HG03558 (cell line): ENCODE results near the gene CRY2.
A peak's percentile ranks its signal among the peaks of the same experiment; 100 is the strongest.
"Not testable (repeated sequence)": the region's sequence is repeated elsewhere in the genome, so short reads cannot be mapped to it uniquely, and the experiment has no call there.

Source experiments
- ATAC-seq: cut with Tn5 transposase; IDR thresholded peaks from one replicate; pipeline ENCODE4 v1.9.1; 2021; ENCODE audit warnings: moderate number of reproducible peaks; ENCODE audit not compliant: unreplicated experiment; ENCODE audit errors: extremely low read depth

CRY2 gene

DNA sequence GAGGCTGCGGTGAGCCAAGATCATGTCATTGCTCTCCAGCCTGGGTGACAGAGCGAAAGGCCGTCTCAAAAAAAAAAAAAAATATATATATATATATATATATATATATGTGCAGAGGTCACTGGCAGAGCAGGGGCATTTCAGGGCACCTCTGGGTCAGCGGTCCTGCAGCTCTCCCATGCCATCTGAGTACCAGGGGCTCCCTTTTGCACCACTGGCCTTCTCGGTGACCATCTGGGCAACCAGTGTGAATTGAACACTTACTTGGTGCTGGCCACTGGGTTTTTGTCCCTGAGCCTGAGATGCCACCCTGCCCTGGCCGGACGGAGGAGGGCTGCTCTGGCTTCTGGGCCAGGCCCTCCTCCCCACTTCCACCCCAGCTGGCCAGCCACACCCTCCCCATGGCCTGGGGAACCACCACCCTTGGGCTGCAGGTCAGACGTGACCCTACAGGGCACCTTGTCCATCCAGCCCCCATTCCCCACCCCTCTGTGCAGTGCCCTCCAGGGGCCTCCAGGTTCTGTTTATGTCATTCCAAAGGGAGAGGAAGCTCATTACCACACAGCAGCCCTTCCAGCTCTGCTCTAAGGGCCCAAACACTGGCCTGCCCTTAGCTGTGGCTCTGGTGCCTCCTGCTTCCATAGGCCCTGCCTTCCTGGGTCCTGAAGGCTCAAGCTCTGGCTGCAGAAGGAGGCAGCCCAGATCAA lies 48.4 kb downstream of the CRY2 start:
- ATAC-seq = no peak

GRCh38 chr11:45896422-45896984 lies 49.2 kb downstream of the CRY2 start:
- no peak for ATAC-seq

GRCh38 chr11:45897556-45897955 lies 50.3 kb downstream of the CRY2 start:
- ATAC-seq = no peak

- ATAC-seq = no peak
Observed at GRCh38 chr11:45899086-45899447, 51.8 kb downstream of the CRY2 start.

DNA sequence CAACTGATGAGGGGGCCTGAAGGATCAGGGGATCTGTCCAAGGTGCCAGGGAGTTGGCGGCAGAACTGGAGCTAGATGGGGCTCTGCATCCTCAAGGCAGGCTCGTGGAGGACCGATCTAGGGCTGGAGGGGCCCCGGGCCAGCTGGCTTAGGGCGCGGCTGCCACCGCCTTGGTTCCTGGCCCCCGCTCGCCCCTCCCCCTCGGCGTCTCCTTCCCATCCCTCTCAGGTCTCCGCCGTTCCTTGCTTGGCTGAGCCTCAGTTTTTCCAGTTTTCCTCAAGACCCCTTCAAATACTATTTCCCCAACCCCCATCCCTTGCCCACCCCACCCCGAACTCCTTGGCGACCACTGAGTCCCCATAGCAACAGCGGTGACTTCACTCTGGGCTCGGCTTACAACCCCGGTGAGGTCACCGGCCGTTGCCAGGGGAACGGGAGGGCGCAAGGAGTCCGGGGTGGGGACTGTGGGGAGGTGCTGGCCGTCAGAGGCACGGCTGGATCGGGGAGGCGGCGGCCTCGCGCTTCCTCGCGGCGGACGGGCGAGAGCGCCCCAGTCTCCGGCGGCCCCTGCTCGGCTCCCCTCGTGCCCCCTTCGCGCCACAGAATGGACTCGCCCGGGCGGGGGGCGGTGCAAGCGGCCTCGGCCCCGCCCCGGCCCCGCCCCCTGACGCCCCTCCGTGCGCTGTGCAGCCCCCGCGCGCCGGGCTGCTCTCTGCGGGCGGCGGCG lies 52.3 kb downstream of the CRY2 start:
- peak; percentile 69 for ATAC-seq

DNA sequence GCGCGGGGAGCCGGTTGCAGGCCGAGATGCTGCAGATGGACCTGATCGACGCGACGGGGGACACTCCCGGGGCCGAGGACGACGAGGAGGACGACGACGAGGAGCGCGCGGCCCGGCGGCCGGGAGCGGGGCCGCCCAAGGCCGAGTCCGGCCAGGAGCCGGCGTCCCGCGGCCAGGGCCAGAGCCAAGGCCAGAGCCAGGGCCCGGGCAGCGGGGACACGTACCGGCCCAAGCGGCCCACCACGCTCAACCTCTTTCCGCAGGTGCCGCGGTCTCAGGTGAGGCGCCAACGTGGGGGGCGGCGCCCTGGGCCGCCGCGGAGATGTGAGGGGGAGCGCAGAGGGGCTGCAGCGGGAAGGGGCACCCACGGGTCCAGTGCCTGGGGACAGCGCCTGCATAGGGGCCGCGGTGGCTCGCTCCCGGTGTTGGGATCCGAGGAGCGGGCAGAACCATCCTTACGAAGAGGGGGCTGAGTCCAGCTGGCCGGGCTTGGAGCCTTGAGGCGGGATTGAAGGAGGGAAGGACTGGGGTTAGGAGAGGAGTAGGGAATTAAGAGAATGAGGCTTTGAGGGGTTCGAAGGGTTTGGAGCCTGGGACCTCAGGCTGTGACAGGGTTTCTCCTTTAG lies 53.0 kb downstream of the CRY2 start:
- ATAC-seq = not testable (repeated sequence)

GRCh38 chr11:45900916-45901617 lies 53.8 kb downstream of the CRY2 start:
- no peak for ATAC-seq

DNA sequence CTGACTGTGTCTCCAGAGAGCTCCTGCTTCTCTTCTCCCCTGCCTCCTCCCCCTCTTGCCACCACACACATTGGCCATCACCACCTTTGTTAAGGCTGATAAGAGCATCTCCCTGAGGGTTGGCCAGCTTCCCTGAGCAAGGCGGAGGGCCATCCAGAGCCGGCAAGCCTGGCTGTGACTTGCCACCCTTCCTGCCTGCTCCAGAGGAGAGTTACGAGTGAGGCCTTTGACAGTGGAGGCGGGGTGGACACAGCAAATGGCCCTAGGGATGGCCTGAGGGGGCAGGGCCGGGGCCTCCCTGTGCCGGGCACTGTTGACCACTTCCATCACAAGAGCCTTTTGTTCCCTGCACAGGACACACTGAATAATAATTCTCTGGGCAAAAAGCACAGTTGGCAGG lies 54.4 kb downstream of the CRY2 start:
- no peak for ATAC-seq

- ATAC-seq = no peak
Observed at GRCh38 chr11:45902452-45903380, 55.4 kb downstream of the CRY2 start.

GRCh38 chr11:45904309-45904915 lies 57.1 kb downstream of the CRY2 start:
- no peak for ATAC-seq

- no peak for ATAC-seq
Observed at GRCh38 chr11:45905095-45905494, 57.8 kb downstream of the CRY2 start.

DNA sequence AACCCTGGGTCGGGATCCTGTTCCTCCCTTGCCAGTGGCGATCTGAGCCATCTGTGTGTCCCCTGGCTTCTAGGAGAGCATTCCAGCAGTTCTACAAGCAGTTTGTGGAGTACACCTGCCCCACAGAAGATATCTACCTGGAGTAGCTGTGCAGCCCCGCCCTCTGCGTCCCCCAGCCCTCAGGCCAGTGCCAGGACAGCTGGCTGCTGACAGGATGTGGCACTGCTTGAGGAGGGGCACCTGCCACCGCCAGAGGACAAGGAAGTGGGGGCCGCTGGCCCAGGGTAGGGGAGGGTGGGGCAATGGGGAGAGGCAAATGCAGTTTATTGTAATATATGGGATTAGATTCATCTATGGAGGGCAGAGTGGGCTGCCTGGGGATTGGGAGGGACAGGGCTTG lies 58.3 kb downstream of the CRY2 start:
- ATAC-seq = not testable (repeated sequence)

- no peak for ATAC-seq
Observed at GRCh38 chr11:45906096-45906682, 58.9 kb downstream of the CRY2 start.

DNA sequence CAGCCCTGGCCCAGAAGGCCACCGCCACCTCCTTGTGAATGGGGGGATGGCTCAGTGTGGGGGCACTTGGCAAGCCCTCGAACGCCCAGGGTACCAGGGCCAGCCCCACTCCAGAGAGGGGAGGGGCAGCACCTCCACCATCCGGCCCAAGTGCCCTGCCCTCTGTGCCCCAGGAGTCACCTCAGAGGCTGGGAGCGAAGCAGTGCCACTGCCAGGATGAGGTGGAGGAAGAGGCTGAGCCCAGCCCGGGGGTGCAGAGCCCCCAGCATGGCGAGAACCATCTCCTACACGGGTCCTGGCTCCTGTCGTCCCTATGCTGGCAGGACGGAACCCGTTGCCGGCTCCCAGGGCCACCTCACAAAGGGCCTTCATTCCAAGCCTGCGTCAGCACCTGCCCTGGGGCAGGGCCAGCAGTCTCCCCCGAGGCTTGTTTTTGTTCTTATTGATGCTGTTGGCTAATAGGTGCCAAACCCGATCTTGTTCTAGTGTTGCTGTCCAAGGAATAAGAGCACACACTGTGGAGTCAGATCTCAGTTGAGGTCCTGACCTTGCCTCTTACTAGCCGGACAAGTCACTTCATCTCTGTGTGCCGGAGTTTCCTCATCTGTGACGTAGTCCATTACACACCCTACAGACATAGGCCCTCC lies 59.8 kb downstream of the CRY2 start, which contains the start of gene FREY1:
Gene FREY1 (minus strand): TSS at position 307 of the 647 bp plus-strand sequence. CDS start 26 bp downstream, at position 281.
- ATAC-seq = no peak

GRCh38 chr11:45907911-45908370 lies 60.7 kb downstream of the CRY2 start:
- no peak for ATAC-seq

- ATAC-seq = no peak
Observed at GRCh38 chr11:45909594-45910475, 62.6 kb downstream of the CRY2 start.

GRCh38 chr11:45910623-45911022 lies 63.3 kb downstream of the CRY2 start:
- ATAC-seq = no peak
